Measurements from ENCODE around the gene NUDT5. TPM values are rescaled to one million over a fixed set of nuclear protein-coding genes. Genes with fewer than 3 reads are reported as not detected.

Gene NUDT5
- total RNA-seq, 1 experiment from 2014 or later, result 117 TPM

DNA sequence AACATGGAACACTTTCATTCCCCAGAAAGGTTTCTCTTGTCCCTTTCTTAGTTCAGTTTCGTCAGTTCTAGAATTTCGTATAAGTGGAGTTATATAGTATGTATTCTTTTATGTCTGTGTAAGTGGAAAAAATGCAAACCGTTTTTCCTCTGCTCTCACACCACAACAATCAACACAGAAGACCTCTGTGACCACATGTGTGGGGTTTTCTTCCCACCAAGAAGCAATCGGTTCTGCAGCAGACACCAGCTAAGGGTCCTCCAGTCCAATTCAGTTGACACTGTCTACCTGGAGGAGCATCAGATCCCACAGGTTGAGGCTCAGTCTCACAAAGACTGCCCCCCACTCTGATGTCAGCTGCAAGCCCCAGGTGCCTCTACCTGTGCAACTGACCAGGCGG lies 6.5 kb upstream of the NUDT5 start:
- Histone ChIP-seq H3K23ac (ENCODE audit: insufficient read length, low read depth, low read length) (no peak overlapping the region), H3K27ac (ENCODE audit: insufficient read length, low read depth, low read length) (no peak overlapping the region), H3K27me3 (ENCODE audit: insufficient read depth, low read length) (no peaks in the 10 kb centered on the region), H2BK15ac (ENCODE audit: low read depth, low read length) (no peak overlapping the region), H3K56ac (ENCODE audit: insufficient read length, low read depth, low read length) (no peak overlapping the region), H3K14ac (ENCODE audit: insufficient read depth, low read length) (no peak overlapping the region), H3T11ph (ENCODE audit: low read length) (no peak overlapping the region), H2BK120ac (ENCODE audit: low read depth, low read length, poor library complexity, severe bottlenecking) (no peak overlapping the region), H2BK5ac (ENCODE audit: insufficient read length, low read length) (no peak overlapping the region), H2BK12ac (ENCODE audit: insufficient read length, low read depth, low read length) (no peak overlapping the region), H3K4me2 (ENCODE audit: insufficient read depth, insufficient read length, low read length) (no peak overlapping the region), H3K23me2 (ENCODE audit: insufficient read length, low read depth, low read length, poor library complexity, severe bottlenecking) (no peaks in the 10 kb centered on the region), H2AFZ (ENCODE audit: low read length) (no peak overlapping the region), H4K91ac (ENCODE audit: insufficient read length, low read depth, low read length) (no peak overlapping the region), H3K4me1 (ENCODE audit: insufficient read depth, low read length) (no peaks in the 10 kb centered on the region), H3K4ac (ENCODE audit: low read depth, low read length) (no peak overlapping the region), H2AK5ac (ENCODE audit: insufficient read length, low read length) (no peak overlapping the region), H3K79me1 (ENCODE audit: insufficient read depth, low read depth, low read length, poor library complexity, severe bottlenecking) (peaks cover 11% of the 10 kb centered on the region), H4K8ac (replicated peaks; ENCODE audit: insufficient read length, low read depth, low read length) (no peak overlapping the region), H2BK20ac (ENCODE audit: low read depth, low read length, poor library complexity, severe bottlenecking) (no peak overlapping the region), H3K9ac (ENCODE audit: extremely low read depth, insufficient read length, low read length) (no peak overlapping the region), H3K18ac (ENCODE audit: insufficient read length, low read depth, low read length) (no peak overlapping the region), H3K9me3 (ENCODE audit: control insufficient read depth, low read depth, low read length) (no peaks in the 10 kb centered on the region), H4K5ac (ENCODE audit: insufficient read length, low read depth, low read length) (no peak overlapping the region), H4K20me1 (ENCODE audit: control insufficient read depth, insufficient read depth, insufficient read length) (no peaks in the 10 kb centered on the region), H3K79me2 (ENCODE audit: insufficient read depth, low read length) (peaks cover 19% of the 10 kb centered on the region)
- Mint-ChIP-seq H3K27ac (no peak overlapping the region), H3K9me3 (no peaks in the 10 kb centered on the region), H3K27me3 (ENCODE audit: low read depth) (no peaks in the 10 kb centered on the region), H3K4me3 (no peak overlapping the region), H3K36me3 (ENCODE audit: insufficient read depth in 1 of 3, low read depth in 3 of 3) (peaks cover 26 to 61% (median 56%) of the 10 kb centered on the region in 3 experiments), H3K4me1 (0 out of 4 replicates have a peak, but pooled peaks cover 0 to 3% of the 10 kb centered on the region in 2 experiments)
- TF ChIP-seq, protein P1, sequence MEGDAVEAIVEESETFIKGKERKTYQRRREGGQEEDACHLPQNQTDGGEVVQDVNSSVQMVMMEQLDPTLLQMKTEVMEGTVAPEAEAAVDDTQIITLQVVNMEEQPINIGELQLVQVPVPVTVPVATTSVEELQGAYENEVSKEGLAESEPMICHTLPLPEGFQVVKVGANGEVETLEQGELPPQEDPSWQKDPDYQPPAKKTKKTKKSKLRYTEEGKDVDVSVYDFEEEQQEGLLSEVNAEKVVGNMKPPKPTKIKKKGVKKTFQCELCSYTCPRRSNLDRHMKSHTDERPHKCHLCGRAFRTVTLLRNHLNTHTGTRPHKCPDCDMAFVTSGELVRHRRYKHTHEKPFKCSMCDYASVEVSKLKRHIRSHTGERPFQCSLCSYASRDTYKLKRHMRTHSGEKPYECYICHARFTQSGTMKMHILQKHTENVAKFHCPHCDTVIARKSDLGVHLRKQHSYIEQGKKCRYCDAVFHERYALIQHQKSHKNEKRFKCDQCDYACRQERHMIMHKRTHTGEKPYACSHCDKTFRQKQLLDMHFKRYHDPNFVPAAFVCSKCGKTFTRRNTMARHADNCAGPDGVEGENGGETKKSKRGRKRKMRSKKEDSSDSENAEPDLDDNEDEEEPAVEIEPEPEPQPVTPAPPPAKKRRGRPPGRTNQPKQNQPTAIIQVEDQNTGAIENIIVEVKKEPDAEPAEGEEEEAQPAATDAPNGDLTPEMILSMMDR (conservative IDR thresholded peaks at IDR 0.05), result no peak
- WGBS (ENCODE audit: extremely low coverage, insufficient read length, low lambda C conversion rate), result no CpG with 5 or more reads among the region's 5 CpGs
- DNase-seq, result no peak

Data from H9 (cell line).